Gastrocnemius medialis (tissue), 4 donors: ENCODE results near the gene P2RY11. TPM values are rescaled to one million over a fixed set of nuclear protein-coding genes. Genes with fewer than 3 reads are reported as not detected.

Experiments
- ATAC-seq, 2 donors: fragments of 150-250 bp; one replicate each; pipeline ENCODE4 v1.9.1; 2016
- DNase-seq, 2 donors: peaks; one replicate each; pipeline ENCODE4 v3.0.0-alpha.2; 2019
- H3K27ac ChIP-seq, 4 donors: fragments of 200-600 bp; sonication (generic); 1 replicate in 1 of 4; 2 replicates in 3 of 4; pipeline ENCODE4 v1.5.1; 2016 to 2018; ENCODE audit warnings: mild to moderate bottlenecking in 2 of 4, moderate library complexity in 1 of 4
- H3K27me3 ChIP-seq, 3 donors: fragments of 200-600 bp; sonication (generic) in 2 of 3; 1 replicate in 1 of 3; 2 replicates in 2 of 3; pipeline versions ENCODE4 v1.5.1 to v1.6.0; 2016 to 2019; ENCODE audit warnings: mild to moderate bottlenecking in 1 of 3, moderate library complexity in 1 of 3
- H3K36me3 ChIP-seq, 2 donors: fragments of 200-600 bp; sonication (generic) in 1 of 2; one replicate each; pipeline ENCODE4 v1.5.1; 2017 to 2018
- H3K4me1 ChIP-seq, 2 donors: fragments of 200-600 bp; sonication (generic) in 1 of 2; one replicate each; pipeline ENCODE4 v1.5.1; 2016 to 2017; ENCODE audit warnings: mild to moderate bottlenecking in 2 of 2
- H3K4me3 ChIP-seq, 4 donors: fragments of 200-600 bp; sonication (generic) in 3 of 4; 1 replicate in 1 of 4; 2 replicates in 3 of 4; pipeline ENCODE4 v1.5.1; 2016 to 2019; ENCODE audit warnings: mild to moderate bottlenecking in 2 of 4
- H3K9me3 ChIP-seq, 3 donors: fragments of 200-600 bp; sonication (generic) in 2 of 3; 1 replicate in 1 of 3; 2 replicates in 2 of 3; pipeline ENCODE4 v1.5.1; 2016 to 2019
- POLR2A ChIP-seq, 2 donors: fragments of 450-650 bp; IDR thresholded peaks; one replicate each; pipeline ENCODE4 v1.6.1; 2017; ENCODE audit warnings: antibody characterized with exemption in 2 of 2, mild to moderate bottlenecking in 2 of 2, moderate library complexity in 2 of 2
- in situ Hi-C, 4 donors: fragments of 200-750 bp; cut with MboI; loops; one replicate each; pipeline versions ENCODE4 v1.15.0 to v1.8.0; 2017; ENCODE audit warnings: low sequenced_read_pairs in 4 of 4
- intact Hi-C: fragments of 100-400 bp; cut with DNase I; formaldehyde crosslinking; loops from one replicate; pipeline ENCODE4 v1.15.1; 2023; ENCODE audit warnings: low total_unique reads
- total RNA-seq, 4 donors: library from RNA; depleted of rRNA; stranded (reverse); fragments of >200 nt; gene quantifications; one replicate each; pipeline versions ENCODE4 v1.1.0 to v1.2.3, GENCODE V29; 2016
- TF ChIP-seq, protein P1 (sequence below), 5 experiments: fragments of 450-650 bp in 3 of 5; fragments of 200-600 bp in 2 of 5; sonication (generic) in 2 of 5; IDR thresholded peaks in 4 of 5; conservative IDR thresholded peaks in 1 of 5; 1 replicate in 4 of 5; 2 replicates in 1 of 5; pipeline ENCODE4 v1.5.1; 2016 to 2019; ENCODE audit warnings: antibody characterized with exemption in 5 of 5, mild to moderate bottlenecking in 3 of 5, moderate library complexity in 3 of 5

Gene P2RY11
- total RNA-seq, 4 donors from 2014 or later: 2.4 to 4.3 (median 3.9) TPM; not detected in 1

DNA sequence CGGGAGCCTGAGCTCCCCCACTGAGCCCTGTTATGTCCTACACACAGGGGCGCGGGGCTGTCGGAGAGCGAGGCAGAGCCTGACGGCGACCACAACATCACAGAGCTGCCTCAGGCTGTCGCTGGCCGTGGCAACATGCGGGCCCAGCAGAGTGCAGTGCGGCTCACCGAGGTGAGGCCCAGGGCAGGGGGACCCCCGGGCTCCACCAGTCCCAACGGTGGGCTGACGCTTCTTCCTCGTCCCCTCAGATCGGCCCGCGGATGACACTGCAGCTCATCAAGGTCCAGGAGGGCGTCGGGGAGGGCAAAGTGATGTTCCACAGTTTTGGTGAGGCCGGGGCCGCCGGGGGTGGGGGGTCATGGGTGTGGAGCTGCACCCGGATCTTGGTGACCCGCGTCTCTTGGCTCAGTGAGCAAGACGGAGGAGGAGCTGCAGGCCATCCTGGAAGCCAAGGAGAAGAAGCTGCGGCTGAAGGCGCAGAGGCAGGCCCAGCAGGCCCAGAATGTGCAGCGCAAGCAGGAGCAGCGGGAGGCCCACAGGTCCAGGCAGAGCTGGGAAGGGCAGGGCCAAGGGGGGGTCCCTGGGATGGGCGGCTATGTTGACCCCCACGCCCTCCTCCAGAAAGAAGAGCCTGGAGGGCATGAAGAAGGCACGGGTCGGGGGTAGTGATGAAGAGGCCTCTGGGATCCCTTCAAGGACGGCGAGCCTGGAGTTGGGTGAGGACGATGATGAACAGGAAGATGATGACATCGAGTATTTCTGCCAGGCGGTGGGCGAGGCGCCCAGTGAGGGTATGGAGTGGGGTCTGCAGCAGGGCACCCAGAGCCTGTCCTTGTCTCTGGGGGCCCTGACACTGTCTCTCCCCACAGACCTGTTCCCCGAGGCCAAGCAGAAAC lies 1.2 kb upstream of the P2RY11 start:
- in situ Hi-C loops (no loop called here), intact Hi-C loops (loop anchor here (10.0 kb wide), 3 partner anchors 84 to 274 kb away; partner anchors contain the start of genes DNMT1, ICAM3, RAVER1 and TYK2)
- TF ChIP-seq, protein P1, sequence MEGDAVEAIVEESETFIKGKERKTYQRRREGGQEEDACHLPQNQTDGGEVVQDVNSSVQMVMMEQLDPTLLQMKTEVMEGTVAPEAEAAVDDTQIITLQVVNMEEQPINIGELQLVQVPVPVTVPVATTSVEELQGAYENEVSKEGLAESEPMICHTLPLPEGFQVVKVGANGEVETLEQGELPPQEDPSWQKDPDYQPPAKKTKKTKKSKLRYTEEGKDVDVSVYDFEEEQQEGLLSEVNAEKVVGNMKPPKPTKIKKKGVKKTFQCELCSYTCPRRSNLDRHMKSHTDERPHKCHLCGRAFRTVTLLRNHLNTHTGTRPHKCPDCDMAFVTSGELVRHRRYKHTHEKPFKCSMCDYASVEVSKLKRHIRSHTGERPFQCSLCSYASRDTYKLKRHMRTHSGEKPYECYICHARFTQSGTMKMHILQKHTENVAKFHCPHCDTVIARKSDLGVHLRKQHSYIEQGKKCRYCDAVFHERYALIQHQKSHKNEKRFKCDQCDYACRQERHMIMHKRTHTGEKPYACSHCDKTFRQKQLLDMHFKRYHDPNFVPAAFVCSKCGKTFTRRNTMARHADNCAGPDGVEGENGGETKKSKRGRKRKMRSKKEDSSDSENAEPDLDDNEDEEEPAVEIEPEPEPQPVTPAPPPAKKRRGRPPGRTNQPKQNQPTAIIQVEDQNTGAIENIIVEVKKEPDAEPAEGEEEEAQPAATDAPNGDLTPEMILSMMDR (IDR thresholded peaks at IDR 0.05 in 4 of 5, conservative IDR thresholded peaks at IDR 0.05 in 1 of 5): no peak
- TF ChIP-seq POLR2A (IDR thresholded peaks at IDR 0.05): no peak
- Histone ChIP-seq H3K9me3 (no peaks in the 10 kb centered on the region), H3K4me1 (peaks cover 7 to 15% of the 10 kb centered on the region in 2 donors), H3K27me3 (no peaks in the 10 kb centered on the region), H3K36me3 (peaks cover 0 to 55% of the 10 kb centered on the region in 2 donors), H3K4me3 (no peak overlapping the region), H3K27ac (no peak overlapping the region)
- ATAC-seq (no peak), DNase-seq (no peak)

DNA sequence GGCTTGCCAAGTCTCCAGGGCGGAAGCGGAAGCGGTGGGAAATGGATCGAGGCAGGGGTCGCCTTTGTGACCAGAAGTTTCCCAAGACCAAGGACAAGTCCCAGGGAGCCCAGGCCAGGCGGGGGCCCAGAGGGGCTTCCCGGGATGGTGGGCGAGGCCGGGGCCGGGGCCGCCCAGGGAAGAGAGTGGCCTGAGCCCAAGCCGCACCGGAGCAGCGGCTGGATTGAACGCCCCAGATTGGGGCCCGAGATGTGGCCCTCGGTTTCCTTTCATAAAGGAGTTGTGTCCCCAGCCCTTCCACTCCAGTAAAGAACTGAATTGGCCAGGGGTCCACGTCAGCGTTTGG lies 548 bp upstream of the P2RY11 start:
- peaks cover 7 to 19% of the 10 kb centered on the region in 2 donors for H3K4me1 ChIP-seq
- intact Hi-C loops (loop anchor here (10.0 kb wide), 3 partner anchors 84 to 274 kb away; partner anchors contain the start of genes DNMT1, ICAM3, RAVER1 and TYK2), in situ Hi-C loops (no loop called here)
- no peak overlapping the region for H3K4me3 ChIP-seq
- DNase-seq (no peak), ATAC-seq (no peak)
- H3K27ac ChIP-seq: no peak overlapping the region
- TF ChIP-seq, protein P1 (IDR thresholded peaks at IDR 0.05 in 4 of 5, conservative IDR thresholded peaks at IDR 0.05 in 1 of 5): no peak
- no peak for TF ChIP-seq POLR2A (IDR thresholded peaks at IDR 0.05)
- peaks cover 0 to 61% of the 10 kb centered on the region in 2 donors for H3K36me3 ChIP-seq
- no peaks in the 10 kb centered on the region for H3K9me3 ChIP-seq
- no peaks in the 10 kb centered on the region for H3K27me3 ChIP-seq

DNA sequence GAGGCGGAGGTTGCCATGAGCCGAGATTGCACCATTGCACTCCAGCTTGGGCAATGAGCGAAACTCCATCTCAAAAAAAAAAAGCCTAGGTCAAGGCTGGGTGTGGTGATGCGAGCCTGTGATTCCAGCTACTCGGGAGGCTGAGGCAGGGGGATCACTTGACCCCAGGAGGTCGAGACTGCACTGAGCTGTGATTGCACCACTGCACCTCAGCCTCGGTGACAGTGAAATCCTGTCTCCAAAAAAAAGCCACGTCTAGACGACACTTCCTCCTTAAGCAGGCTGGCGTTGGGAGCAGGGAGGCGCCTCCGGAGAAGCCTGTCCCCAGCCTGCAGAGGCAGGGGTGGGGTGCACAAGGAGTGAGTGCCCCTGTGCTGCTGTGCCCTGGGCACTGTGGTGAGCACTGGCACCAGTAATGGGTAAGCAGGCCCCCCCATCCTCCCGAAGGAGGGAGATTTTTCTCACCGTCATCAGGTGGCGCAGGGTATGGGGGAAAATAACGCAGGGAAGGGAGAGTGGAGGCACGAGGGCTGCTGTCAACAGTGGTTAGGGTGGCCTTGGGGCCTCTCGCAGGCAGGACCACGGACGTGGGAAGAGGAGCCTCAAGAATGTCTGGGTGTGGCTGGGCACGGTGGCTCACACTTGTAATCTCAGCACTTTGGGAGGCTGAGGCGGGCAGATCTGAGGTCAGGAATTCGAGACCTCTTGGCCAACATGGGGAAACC lies 706 bp downstream of the P2RY11 start:
- peak overlapping the region in 1 of 4 donors; percentile 27 for H3K27ac ChIP-seq
- TF ChIP-seq, protein P1 (IDR thresholded peaks at IDR 0.05 in 4 of 5, conservative IDR thresholded peaks at IDR 0.05 in 1 of 5): no peak
- no peak for TF ChIP-seq POLR2A (IDR thresholded peaks at IDR 0.05)
- in situ Hi-C loops: no loop called here
- intact Hi-C loops: loop anchor here (10.0 kb wide), 3 partner anchors 83 to 273 kb away; partner anchors contain the start of genes DNMT1, ICAM3, RAVER1 and TYK2
- DNase-seq: no peak
- no peak for ATAC-seq
- H3K27me3 ChIP-seq: no peaks in the 10 kb centered on the region
- H3K36me3 ChIP-seq: peaks cover 0 to 73% of the 10 kb centered on the region in 2 donors
- no peak overlapping the region for H3K4me3 ChIP-seq
- no peaks in the 10 kb centered on the region for H3K9me3 ChIP-seq
- peaks cover 5 to 15% of the 10 kb centered on the region in 2 donors for H3K4me1 ChIP-seq

DNA sequence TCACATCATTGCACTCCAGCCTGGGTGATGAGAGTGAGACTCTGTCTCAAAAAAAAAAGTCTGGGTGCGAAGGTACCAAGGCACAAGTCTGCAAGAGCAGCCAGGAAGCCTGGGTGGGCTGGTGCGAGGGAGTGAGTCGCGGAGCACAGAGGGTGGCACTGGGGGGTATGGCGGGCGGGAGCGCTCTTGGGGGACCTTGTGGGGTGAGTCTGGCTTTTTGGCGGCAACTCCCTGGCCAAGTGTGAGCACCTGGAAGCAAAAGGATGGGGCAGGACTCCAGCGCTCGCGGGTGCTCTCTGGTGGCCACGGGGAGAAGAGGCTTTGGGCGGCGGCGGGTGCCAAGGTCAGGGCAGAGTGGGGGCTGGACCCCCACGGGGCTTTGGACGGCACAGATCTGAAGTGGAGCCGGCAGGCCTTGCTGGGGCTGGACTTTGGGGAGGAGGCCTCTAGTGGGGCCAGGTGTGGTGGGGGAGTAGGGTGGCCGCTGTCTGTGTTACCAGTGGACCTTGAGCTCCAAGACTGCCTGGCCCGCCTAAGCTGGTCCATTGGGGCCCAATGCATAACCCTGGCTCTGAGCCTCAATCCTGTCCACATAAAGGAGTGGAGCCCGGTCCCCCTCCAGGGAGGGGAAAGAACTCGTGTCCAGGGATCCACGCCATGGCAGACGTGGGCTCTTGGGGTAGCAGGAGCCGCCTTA lies 1.6 kb downstream of the P2RY11 start:
- TF ChIP-seq POLR2A (IDR thresholded peaks at IDR 0.05): no peak
- TF ChIP-seq, protein P1 (IDR thresholded peaks at IDR 0.05 in 4 of 5, conservative IDR thresholded peaks at IDR 0.05 in 1 of 5): peak in 4 of 5 experiments; percentile 27 to 54 (median 38)
- peaks cover 4 to 17% of the 10 kb centered on the region in 2 donors for H3K4me1 ChIP-seq
- peak overlapping the region in 1 of 4 donors; percentile 27 for H3K27ac ChIP-seq
- intact Hi-C loops (loop anchor here (10.0 kb wide), 3 partner anchors 82 to 272 kb away; partner anchors contain the start of genes DNMT1, ICAM3, RAVER1 and TYK2), in situ Hi-C loops (no loop called here)
- no peaks in the 10 kb centered on the region for H3K27me3 ChIP-seq
- no peak for ATAC-seq
- no peak for DNase-seq
- H3K4me3 ChIP-seq: no peak overlapping the region
- peaks cover 0 to 74% of the 10 kb centered on the region in 2 donors for H3K36me3 ChIP-seq
- no peaks in the 10 kb centered on the region for H3K9me3 ChIP-seq
